OCI-LY3 (cell line): ENCODE results near the gene PRKAR1B.

Experiments
- CTCF ChIP-seq: fragments of 200-600, 300-600 bp; sonication (generic); IDR thresholded peaks from 2 replicates; pipeline ENCODE4 v1.5.1; 2014; ENCODE audit warnings: antibody characterized with exemption, low read length, low read depth
- EZH2phosphoT487 ChIP-seq: fragments of 200-600 bp; shearing (Covaris generic); IDR thresholded peaks from 2 replicates; pipeline ENCODE4 v1.6.1; 2018; ENCODE audit warnings: antibody characterized with exemption, mixed run types, low read depth

GRCh38 chr7:672891-673290 is 54.2 kb downstream of the PRKAR1B start:
- TF ChIP-seq EZH2phosphoT487 (no peak), CTCF (no peak)
